GM12875 (cell line): Measurements from ENCODE around the gene IFRD1.

Source experiments
- H3K4me3 ChIP-seq: one replicate; pipeline ENCODE4 v1.5.1; 2011; ENCODE audit warnings: low read depth, low read length, control low read depth
- TF ChIP-seq, protein P1 (sequence below): IDR thresholded peaks from 2 replicates; pipeline ENCODE4 v1.5.1; 2011; ENCODE audit warnings: low read depth, mild to moderate bottlenecking, control low read depth, inconsistent platforms, low read length, moderate library complexity, borderline replicate concordance; ENCODE audit not compliant: insufficient read depth

The IFRD1 gene

DNA sequence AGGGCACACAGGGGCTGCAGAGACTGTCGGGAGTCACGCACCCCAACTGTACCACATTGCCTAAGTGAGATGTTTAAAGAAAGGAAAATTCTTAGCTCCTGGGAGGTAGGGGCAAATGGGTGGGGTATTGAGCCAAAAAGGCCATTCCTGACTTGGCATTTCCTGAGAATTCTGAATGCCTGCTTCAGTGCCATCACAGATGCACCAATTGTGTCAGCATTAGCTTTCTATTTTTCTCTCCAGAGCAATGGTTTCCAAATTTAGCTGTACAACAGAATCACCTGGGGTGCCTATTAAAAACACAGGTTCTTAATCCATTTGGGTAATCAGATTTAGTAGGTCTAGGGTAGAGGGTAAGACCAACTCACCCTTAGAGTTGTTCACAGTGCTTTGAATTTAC lies 73.6 kb downstream of the IFRD1 start:
- H3K4me3 ChIP-seq, result no peak overlapping the region
- TF ChIP-seq, protein P1, sequence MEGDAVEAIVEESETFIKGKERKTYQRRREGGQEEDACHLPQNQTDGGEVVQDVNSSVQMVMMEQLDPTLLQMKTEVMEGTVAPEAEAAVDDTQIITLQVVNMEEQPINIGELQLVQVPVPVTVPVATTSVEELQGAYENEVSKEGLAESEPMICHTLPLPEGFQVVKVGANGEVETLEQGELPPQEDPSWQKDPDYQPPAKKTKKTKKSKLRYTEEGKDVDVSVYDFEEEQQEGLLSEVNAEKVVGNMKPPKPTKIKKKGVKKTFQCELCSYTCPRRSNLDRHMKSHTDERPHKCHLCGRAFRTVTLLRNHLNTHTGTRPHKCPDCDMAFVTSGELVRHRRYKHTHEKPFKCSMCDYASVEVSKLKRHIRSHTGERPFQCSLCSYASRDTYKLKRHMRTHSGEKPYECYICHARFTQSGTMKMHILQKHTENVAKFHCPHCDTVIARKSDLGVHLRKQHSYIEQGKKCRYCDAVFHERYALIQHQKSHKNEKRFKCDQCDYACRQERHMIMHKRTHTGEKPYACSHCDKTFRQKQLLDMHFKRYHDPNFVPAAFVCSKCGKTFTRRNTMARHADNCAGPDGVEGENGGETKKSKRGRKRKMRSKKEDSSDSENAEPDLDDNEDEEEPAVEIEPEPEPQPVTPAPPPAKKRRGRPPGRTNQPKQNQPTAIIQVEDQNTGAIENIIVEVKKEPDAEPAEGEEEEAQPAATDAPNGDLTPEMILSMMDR, result no peak
